Neural crest cell (in vitro differentiated cells): ENCODE results near the gene SYDE1. TPM values are rescaled to one million over a fixed set of nuclear protein-coding genes. Genes with fewer than 3 reads are reported as not detected.
"Not testable (repeated sequence)": the region's sequence is repeated elsewhere in the genome, so short reads cannot be mapped to it uniquely, and the experiment has no call there.

Experiments used
- DNase-seq: peaks from one replicate; pipeline ENCODE4 v3.0.0; 2021; ENCODE audit warnings: low read depth, mixed read lengths, low spot score
- H3K27ac Mint-ChIP-seq: one replicate; pipeline ENCODE4 v1.8.0; 2021; ENCODE audit warnings: mild to moderate bottlenecking, mixed read lengths; ENCODE audit not compliant: unreplicated experiment
- H3K27me3 Mint-ChIP-seq: 2 replicates; pipeline ENCODE4 v1.8.0; 2021; ENCODE audit warnings: low read depth, mild to moderate bottlenecking, mixed read lengths
- H3K36me3 Mint-ChIP-seq: 2 replicates; pipeline ENCODE4 v1.8.0; 2021; ENCODE audit warnings: low read depth, mild to moderate bottlenecking, mixed read lengths
- H3K4me1 Mint-ChIP-seq: 2 replicates; pipeline ENCODE4 v1.8.0; 2021; ENCODE audit warnings: mixed read lengths
- H3K4me3 Mint-ChIP-seq: one replicate; pipeline ENCODE4 v1.8.0; 2021; ENCODE audit warnings: mild to moderate bottlenecking, mixed read lengths
- H3K9me3 Mint-ChIP-seq: 2 replicates; pipeline ENCODE4 v1.8.0; 2021; ENCODE audit warnings: mixed read lengths
- CTCF ChIP-seq: fragments of 200-600 bp; sonication (generic); conservative IDR thresholded peaks from 2 replicates; pipeline ENCODE4 v1.5.0; 2021; ENCODE audit warnings: antibody characterized with exemption, mild to moderate bottlenecking
- long read RNA-seq: library from polyadenylated mRNA; unstranded; transcript quantifications from one replicate; pipeline ENCODE4 v2.0.0, GENCODE V29; 2020
- total RNA-seq: library from RNA; stranded (reverse); gene quantifications from 2 replicates; pipeline ENCODE4 v1.2.1, GENCODE V29; 2021

The SYDE1 gene
- 23.8 and 24.7 TPM in 2 replicates for total RNA-seq
- long read RNA-seq: 0 reads

GRCh38 chr19:15107061-15108010, at the start of gene SYDE1:
Gene SYDE1 (plus strand): TSS chr19:15107401. CDS start chr19:15107434, 33 bp downstream.
- TF ChIP-seq CTCF: no peak
- Mint-ChIP-seq H3K9me3 (peaks cover 12% of the 10 kb centered on the region), H3K27ac (peak within 1 kb of the TSS; percentile 86), H3K36me3 (peaks cover 15% of the 10 kb centered on the region), H3K4me1 (peaks cover 15% of the 10 kb centered on the region), H3K4me3 (peak within 1 kb of the TSS; percentile 85), H3K27me3 (peaks cover 3% of the 10 kb centered on the region)
- peak; percentile 49 for DNase-seq

GRCh38 chr19:15062036-15062435, 45.2 kb upstream of the SYDE1 start:
- H3K4me1 Mint-ChIP-seq: no peaks in the 10 kb centered on the region
- no peak for TF ChIP-seq CTCF
- H3K27me3 Mint-ChIP-seq: peaks cover 70% of the 10 kb centered on the region
- no peaks in the 10 kb centered on the region for H3K36me3 Mint-ChIP-seq
- no peak overlapping the region for H3K4me3 Mint-ChIP-seq
- H3K27ac Mint-ChIP-seq: no peak overlapping the region
- H3K9me3 Mint-ChIP-seq: no peaks in the 10 kb centered on the region
- no peak for DNase-seq

GRCh38 chr19:15070386-15070785, 36.8 kb upstream of the SYDE1 start:
- H3K4me1 Mint-ChIP-seq, H3K9me3 Mint-ChIP-seq, H3K36me3 Mint-ChIP-seq, H3K27ac Mint-ChIP-seq, DNase-seq, H3K4me3 Mint-ChIP-seq: not testable (repeated sequence)
- peaks cover 44% of the 10 kb centered on the region for H3K27me3 Mint-ChIP-seq

GRCh38 chr19:15072930-15073647, 34.1 kb upstream of the SYDE1 start:
- TF ChIP-seq CTCF: peak; percentile 28
- no peak overlapping the region for H3K4me3 Mint-ChIP-seq
- no peaks in the 10 kb centered on the region for H3K36me3 Mint-ChIP-seq
- no peaks in the 10 kb centered on the region for H3K9me3 Mint-ChIP-seq
- H3K27me3 Mint-ChIP-seq: peaks cover 38% of the 10 kb centered on the region
- H3K4me1 Mint-ChIP-seq: peaks cover 5% of the 10 kb centered on the region
- H3K27ac Mint-ChIP-seq: no peak overlapping the region
- no peak for DNase-seq

GRCh38 chr19:15074371-15074770, 32.8 kb upstream of the SYDE1 start:
- no peak for TF ChIP-seq CTCF
- no peak for DNase-seq
- Mint-ChIP-seq H3K9me3 (no peaks in the 10 kb centered on the region), H3K27me3 (peaks cover 45% of the 10 kb centered on the region), H3K4me1 (peaks cover 5% of the 10 kb centered on the region), H3K4me3 (no peak overlapping the region), H3K36me3 (no peaks in the 10 kb centered on the region), H3K27ac (no peak overlapping the region)
